ENCODE results near the gene ARSB.

The ARSB gene

GRCh38 chr5:78805474-78806124, 179.5 kb downstream of the ARSB start:
- no peak for DNase-seq (ENCODE audit: low read depth)

- no peak for DNase-seq (ENCODE audit: low read depth)
Observed at GRCh38 chr5:78804995-78805394, 180.1 kb downstream of the ARSB start.

GRCh38 chr5:78803941-78804340, 181.2 kb downstream of the ARSB start:
- DNase-seq (ENCODE audit: low read depth): no peak

- DNase-seq (ENCODE audit: low read depth): no peak
Observed at GRCh38 chr5:78803353-78803752, 181.8 kb downstream of the ARSB start.

GRCh38 chr5:78801413-78801812, 183.7 kb downstream of the ARSB start:
- no peak for DNase-seq (ENCODE audit: low read depth)

GRCh38 chr5:78799266-78800017, 185.7 kb downstream of the ARSB start:
- DNase-seq (ENCODE audit: low read depth): no peak

GRCh38 chr5:78798673-78799029, 186.5 kb downstream of the ARSB start:
- no peak for DNase-seq (ENCODE audit: low read depth)

GRCh38 chr5:78797936-78798672, 187.0 kb downstream of the ARSB start:
- DNase-seq (ENCODE audit: low read depth): no peak

GRCh38 chr5:78795757-78796156, 189.4 kb downstream of the ARSB start:
- DNase-seq (ENCODE audit: low read depth): no peak

- no peak for DNase-seq (ENCODE audit: low read depth)
Observed at GRCh38 chr5:78794693-78795215, 190.4 kb downstream of the ARSB start.

GRCh38 chr5:78793907-78794662, 191.0 kb downstream of the ARSB start:
- DNase-seq (ENCODE audit: low read depth): no peak

GRCh38 chr5:78792345-78793055, 192.6 kb downstream of the ARSB start:
- DNase-seq (ENCODE audit: low read depth): no peak

GRCh38 chr5:78791501-78792100, 193.5 kb downstream of the ARSB start:
- DNase-seq (ENCODE audit: low read depth): no peak

- no peak for DNase-seq (ENCODE audit: low read depth)
Observed at GRCh38 chr5:78787783-78788182, 197.3 kb downstream of the ARSB start.

- no peak for DNase-seq (ENCODE audit: low read depth)
Observed at GRCh38 chr5:78785454-78785853, 199.7 kb downstream of the ARSB start.

GRCh38 chr5:78783434-78784130, 201.5 kb downstream of the ARSB start:
- DNase-seq (ENCODE audit: low read depth): no peak

GRCh38 chr5:78782728-78783127, 202.4 kb downstream of the ARSB start:
- DNase-seq (ENCODE audit: low read depth): no peak

GRCh38 chr5:78781611-78782286, 203.4 kb downstream of the ARSB start:
- no peak for DNase-seq (ENCODE audit: low read depth)

- no peak for DNase-seq (ENCODE audit: low read depth)
Observed at GRCh38 chr5:78779771-78780616, 205.1 kb downstream of the ARSB start.
